Measurements from ENCODE around the gene EEF2KMT. TPM values are rescaled to one million over a fixed set of nuclear protein-coding genes. Genes with fewer than 3 reads are reported as not detected.
A peak's percentile ranks its signal among the peaks of the same experiment; 100 is the strongest.

The EEF2KMT gene
- total RNA-seq, 1 experiment from 2014 or later = 24.4 TPM

DNA sequence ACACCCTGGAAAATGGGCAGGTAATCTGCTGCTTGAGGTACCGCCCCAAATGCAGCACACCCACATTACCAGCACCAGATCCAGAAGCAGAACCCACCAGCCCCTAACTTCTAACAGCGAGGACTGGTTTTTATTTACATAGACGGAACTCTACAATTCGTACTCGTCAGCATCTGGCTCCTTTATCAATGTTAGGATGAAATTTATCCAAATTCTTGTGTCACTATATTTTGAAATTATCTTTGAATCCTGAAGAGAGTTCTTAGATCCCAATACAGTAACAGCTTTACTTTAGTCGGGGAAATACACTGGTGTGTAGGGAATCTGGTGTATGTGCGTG, 26.3 kb downstream of the EEF2KMT start:
- H3K9me3 ChIP-seq (ENCODE audit: control insufficient read depth, insufficient read depth, low read depth, low read length) = no peaks in the 10 kb centered on the region
- POLR2A ChIA-PET = no interaction called here
- H3K27me3 ChIP-seq (ENCODE audit: control insufficient read depth, insufficient read depth, low read length) = no peaks in the 10 kb centered on the region
- intact Hi-C loops (cut with micrococcal nuclease; ENCODE audit: unreplicated experiment) = no loop called here
- in situ Hi-C loops (cut with HindIII; ENCODE audit: low pct_unique_long_range_greater_than_20kb, low sequenced_read_pairs) = no loop called here
- H3K4me1 ChIP-seq (ENCODE audit: control insufficient read depth, insufficient read depth, low read length) = peaks cover 5% of the 10 kb centered on the region; the same call in 1 of the 2 replicates
- DNase-seq (ENCODE audit: low read depth, low spot score) = no peak
- peak overlapping the region; percentile 91 for H3K27ac ChIP-seq (ENCODE audit: low read length)
- H3K36me3 ChIP-seq (ENCODE audit: control insufficient read depth, insufficient read depth, low read length) = peaks cover 2% of the 10 kb centered on the region
- H3K4me3 ChIP-seq (ENCODE audit: low read depth in 2 of 2, low read length in 2 of 2) = peak overlapping the region; percentile 81
- TF ChIP-seq SIN3A (IDR thresholded peaks at IDR 0.05; ENCODE audit: borderline replicate concordance, insufficient read depth, low read depth, low read length) (no peak), TCF7L2 (IDR thresholded peaks at IDR 0.05; ENCODE audit: low read depth, low read length) (no peak), POLR2AphosphoS5 (IDR thresholded peaks at IDR 0.05; ENCODE audit: low read depth, low read length) (no peak)
- TF ChIP-seq, protein P1, sequence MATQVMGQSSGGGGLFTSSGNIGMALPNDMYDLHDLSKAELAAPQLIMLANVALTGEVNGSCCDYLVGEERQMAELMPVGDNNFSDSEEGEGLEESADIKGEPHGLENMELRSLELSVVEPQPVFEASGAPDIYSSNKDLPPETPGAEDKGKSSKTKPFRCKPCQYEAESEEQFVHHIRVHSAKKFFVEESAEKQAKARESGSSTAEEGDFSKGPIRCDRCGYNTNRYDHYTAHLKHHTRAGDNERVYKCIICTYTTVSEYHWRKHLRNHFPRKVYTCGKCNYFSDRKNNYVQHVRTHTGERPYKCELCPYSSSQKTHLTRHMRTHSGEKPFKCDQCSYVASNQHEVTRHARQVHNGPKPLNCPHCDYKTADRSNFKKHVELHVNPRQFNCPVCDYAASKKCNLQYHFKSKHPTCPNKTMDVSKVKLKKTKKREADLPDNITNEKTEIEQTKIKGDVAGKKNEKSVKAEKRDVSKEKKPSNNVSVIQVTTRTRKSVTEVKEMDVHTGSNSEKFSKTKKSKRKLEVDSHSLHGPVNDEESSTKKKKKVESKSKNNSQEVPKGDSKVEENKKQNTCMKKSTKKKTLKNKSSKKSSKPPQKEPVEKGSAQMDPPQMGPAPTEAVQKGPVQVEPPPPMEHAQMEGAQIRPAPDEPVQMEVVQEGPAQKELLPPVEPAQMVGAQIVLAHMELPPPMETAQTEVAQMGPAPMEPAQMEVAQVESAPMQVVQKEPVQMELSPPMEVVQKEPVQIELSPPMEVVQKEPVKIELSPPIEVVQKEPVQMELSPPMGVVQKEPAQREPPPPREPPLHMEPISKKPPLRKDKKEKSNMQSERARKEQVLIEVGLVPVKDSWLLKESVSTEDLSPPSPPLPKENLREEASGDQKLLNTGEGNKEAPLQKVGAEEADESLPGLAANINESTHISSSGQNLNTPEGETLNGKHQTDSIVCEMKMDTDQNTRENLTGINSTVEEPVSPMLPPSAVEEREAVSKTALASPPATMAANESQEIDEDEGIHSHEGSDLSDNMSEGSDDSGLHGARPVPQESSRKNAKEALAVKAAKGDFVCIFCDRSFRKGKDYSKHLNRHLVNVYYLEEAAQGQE (IDR thresholded peaks at IDR 0.05; ENCODE audit: insufficient read depth in 1 of 2, low read depth in 2 of 2, low read length in 1 of 2) = no peak
- TF ChIP-seq, protein P2, sequence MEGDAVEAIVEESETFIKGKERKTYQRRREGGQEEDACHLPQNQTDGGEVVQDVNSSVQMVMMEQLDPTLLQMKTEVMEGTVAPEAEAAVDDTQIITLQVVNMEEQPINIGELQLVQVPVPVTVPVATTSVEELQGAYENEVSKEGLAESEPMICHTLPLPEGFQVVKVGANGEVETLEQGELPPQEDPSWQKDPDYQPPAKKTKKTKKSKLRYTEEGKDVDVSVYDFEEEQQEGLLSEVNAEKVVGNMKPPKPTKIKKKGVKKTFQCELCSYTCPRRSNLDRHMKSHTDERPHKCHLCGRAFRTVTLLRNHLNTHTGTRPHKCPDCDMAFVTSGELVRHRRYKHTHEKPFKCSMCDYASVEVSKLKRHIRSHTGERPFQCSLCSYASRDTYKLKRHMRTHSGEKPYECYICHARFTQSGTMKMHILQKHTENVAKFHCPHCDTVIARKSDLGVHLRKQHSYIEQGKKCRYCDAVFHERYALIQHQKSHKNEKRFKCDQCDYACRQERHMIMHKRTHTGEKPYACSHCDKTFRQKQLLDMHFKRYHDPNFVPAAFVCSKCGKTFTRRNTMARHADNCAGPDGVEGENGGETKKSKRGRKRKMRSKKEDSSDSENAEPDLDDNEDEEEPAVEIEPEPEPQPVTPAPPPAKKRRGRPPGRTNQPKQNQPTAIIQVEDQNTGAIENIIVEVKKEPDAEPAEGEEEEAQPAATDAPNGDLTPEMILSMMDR (IDR thresholded peaks at IDR 0.05) = no peak
- CTCF ChIA-PET = interaction anchor here (0.6 kb wide), 1 partner anchor 31 kb away, joined by 3 read pairs; no protein-coding TSS in a partner anchor
- ATAC-seq = no peak
- no TSS peak for BruUV-seq (replicated peaks)

DNA sequence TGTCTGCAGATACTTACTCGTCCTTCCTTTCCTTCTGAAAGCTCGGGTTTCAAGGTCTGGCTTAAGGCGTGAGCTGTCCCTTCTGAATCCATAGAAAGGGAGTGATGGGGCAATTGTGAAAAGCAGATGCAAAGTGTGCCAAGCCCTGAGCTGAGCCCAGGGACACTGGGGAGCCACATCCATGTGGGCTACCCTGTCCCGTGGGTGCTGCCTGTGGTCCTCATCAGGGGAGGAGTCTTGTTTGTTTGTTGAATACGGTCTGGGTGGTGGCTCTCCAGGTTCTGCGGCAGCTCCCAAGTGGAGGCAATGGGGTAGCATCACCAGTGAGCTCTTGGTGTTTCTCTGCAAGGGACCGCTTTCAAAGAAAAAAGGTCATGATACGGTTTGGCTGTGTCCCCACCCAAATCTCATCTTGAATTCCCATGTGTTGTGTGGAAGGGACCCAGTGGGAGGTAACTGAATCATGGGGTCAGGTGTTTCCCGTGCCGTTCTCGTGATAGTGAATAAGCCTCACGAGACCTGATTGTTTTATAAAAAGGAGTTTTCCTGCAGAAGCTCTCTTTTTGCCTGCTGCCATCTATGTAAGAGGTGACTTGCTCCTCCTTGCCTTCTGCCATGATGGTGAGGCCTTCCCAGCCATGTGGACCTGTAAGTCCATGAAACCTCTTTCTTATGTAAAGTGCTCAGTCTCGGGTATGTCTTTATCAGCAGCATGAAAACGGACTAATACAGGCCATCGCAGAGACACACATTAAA, 27.0 kb downstream of the EEF2KMT start:
- TF ChIP-seq TCF7L2 (IDR thresholded peaks at IDR 0.05; ENCODE audit: low read depth, low read length) (no peak), POLR2AphosphoS5 (IDR thresholded peaks at IDR 0.05; ENCODE audit: low read depth, low read length) (no peak), SIN3A (IDR thresholded peaks at IDR 0.05; ENCODE audit: borderline replicate concordance, insufficient read depth, low read depth, low read length) (no peak)
- TF ChIP-seq, protein P2 (IDR thresholded peaks at IDR 0.05) = no peak
- TF ChIP-seq, protein P1 (IDR thresholded peaks at IDR 0.05; ENCODE audit: insufficient read depth in 1 of 2, low read depth in 2 of 2, low read length in 1 of 2) = no peak
- CTCF ChIA-PET = no interaction called here
- Histone ChIP-seq H3K4me1 (ENCODE audit: control insufficient read depth, insufficient read depth, low read length) (peaks cover 5% of the 10 kb centered on the region; the same call in 1 of the 2 replicates), H3K4me3 (ENCODE audit: low read depth in 2 of 2, low read length in 2 of 2) (no peak overlapping the region), H3K27ac (ENCODE audit: low read length) (peak overlapping the region; percentile 91), H3K9me3 (ENCODE audit: control insufficient read depth, insufficient read depth, low read depth, low read length) (no peaks in the 10 kb centered on the region), H3K27me3 (ENCODE audit: control insufficient read depth, insufficient read depth, low read length) (no peaks in the 10 kb centered on the region), H3K36me3 (ENCODE audit: control insufficient read depth, insufficient read depth, low read length) (peaks cover 2% of the 10 kb centered on the region)
- DNase-seq (ENCODE audit: low read depth, low spot score) = no peak
- POLR2A ChIA-PET = no interaction called here
- in situ Hi-C loops (cut with HindIII; ENCODE audit: low pct_unique_long_range_greater_than_20kb, low sequenced_read_pairs) = no loop called here
- no peak for ATAC-seq
- no TSS peak for BruUV-seq (replicated peaks)
- intact Hi-C loops (cut with micrococcal nuclease; ENCODE audit: unreplicated experiment) = no loop called here

Measured in Panc1 (cell line).